ENCODE measurements around the gene CLIC3. TPM values are rescaled to one million over a fixed set of nuclear protein-coding genes. Genes with fewer than 3 reads are reported as not detected.

The CLIC3 gene
- total RNA-seq, 4 donors from 2014 or later = 94.8 to 442 (median 200) TPM

GRCh38 chr9:137038916-137039315 is 42.5 kb upstream of the CLIC3 start:
- Histone ChIP-seq H3K9me3 (no peaks in the 10 kb centered on the region), H3K27ac (no peak overlapping the region), H3K4me3 (no peak overlapping the region), H3K36me3 (peaks cover 0 to 23% (median 5%) of the 10 kb centered on the region in 3 donors), H3K4me1 (peaks cover 14 to 32% (median 17%) of the 10 kb centered on the region in 3 donors), H3K27me3 (peaks cover 0 to 19% (median 0%) of the 10 kb centered on the region in 4 donors)
- no peak for DNase-seq
- 57% methylated on average over 3 of the region's 9 CpGs; no CpG with 5 or more reads in 1 of the 2 donors for WGBS, 2 donors
- intact Hi-C loops (cut with DNase I) = no loop called here
- no peak for TF ChIP-seq POLR2A (IDR thresholded peaks at IDR 0.05)
- TF ChIP-seq CTCF (IDR thresholded peaks at IDR 0.05) = no peak

GRCh38 chr9:137037483-137037882 is 41.1 kb upstream of the CLIC3 start:
- TF ChIP-seq CTCF (IDR thresholded peaks at IDR 0.05) (no peak), POLR2A (IDR thresholded peaks at IDR 0.05) (no peak)
- no peak overlapping the region for H3K27ac ChIP-seq

GRCh38 chr9:137037035-137037434 is 40.7 kb upstream of the CLIC3 start:
- H3K9me3 ChIP-seq = no peaks in the 10 kb centered on the region
- peaks cover 14 to 26% (median 15%) of the 10 kb centered on the region in 3 donors for H3K4me1 ChIP-seq
- no peak for DNase-seq
- no peak overlapping the region for H3K4me3 ChIP-seq
- peaks cover 0 to 23% (median 5%) of the 10 kb centered on the region in 3 donors for H3K36me3 ChIP-seq
- intact Hi-C loops (cut with DNase I) = no loop called here
- peaks cover 0 to 11% (median 0%) of the 10 kb centered on the region in 4 donors for H3K27me3 ChIP-seq
- TF ChIP-seq CTCF (IDR thresholded peaks at IDR 0.05) (no peak), POLR2A (IDR thresholded peaks at IDR 0.05) (no peak)
- no peak overlapping the region for H3K27ac ChIP-seq
- WGBS, 2 donors = 59 to 80% methylated on average over 3 to 12 of the region's 13 CpGs

More at GRCh38 chr9:137037483-137037882, 41.1 kb upstream of the CLIC3 start:
- Histone ChIP-seq H3K27me3 (peaks cover 0 to 11% (median 0%) of the 10 kb centered on the region in 4 donors), H3K4me1 (peaks cover 14 to 25% (median 15%) of the 10 kb centered on the region in 3 donors), H3K9me3 (no peaks in the 10 kb centered on the region), H3K36me3 (peaks cover 0 to 23% (median 5%) of the 10 kb centered on the region in 3 donors), H3K4me3 (no peak overlapping the region)
- DNase-seq = no peak
- WGBS, 2 donors = 85 to 89% methylated on average over 8 to 9 of the region's 10 CpGs
- intact Hi-C loops (cut with DNase I) = no loop called here

GRCh38 chr9:137035937-137036336 is 39.6 kb upstream of the CLIC3 start:
- no peaks in the 10 kb centered on the region for H3K9me3 ChIP-seq
- H3K27ac ChIP-seq = no peak overlapping the region
- H3K4me1 ChIP-seq = peaks cover 14 to 36% (median 15%) of the 10 kb centered on the region in 3 donors
- peaks cover 0 to 11% (median 0%) of the 10 kb centered on the region in 4 donors for H3K27me3 ChIP-seq
- WGBS, 2 donors = no CpG with 5 or more reads among the region's 8 CpGs
- no peak for DNase-seq
- TF ChIP-seq CTCF (IDR thresholded peaks at IDR 0.05) (no peak), POLR2A (IDR thresholded peaks at IDR 0.05) (no peak)
- intact Hi-C loops (cut with DNase I) = no loop called here
- no peak overlapping the region for H3K4me3 ChIP-seq
- H3K36me3 ChIP-seq = peaks cover 0 to 23% (median 5%) of the 10 kb centered on the region in 3 donors

- H3K4me3 ChIP-seq = peak overlapping the region in 1 of 4 donors; percentile 26
- TF ChIP-seq POLR2A (IDR thresholded peaks at IDR 0.05) (no peak), CTCF (IDR thresholded peaks at IDR 0.05) (no peak)
- peaks cover 0 to 11% (median 0%) of the 10 kb centered on the region in 4 donors for H3K27me3 ChIP-seq
- H3K36me3 ChIP-seq = peaks cover 0 to 19% (median 5%) of the 10 kb centered on the region in 3 donors
- WGBS, 2 donors = 0% methylated on average over 3 of the region's 9 CpGs
- no peak for DNase-seq
- H3K9me3 ChIP-seq = no peaks in the 10 kb centered on the region
- H3K27ac ChIP-seq = peak overlapping the region in 1 of 4 donors; percentile 54
- intact Hi-C loops (cut with DNase I) = no loop called here
- peaks cover 14 to 36% (median 20%) of the 10 kb centered on the region in 3 donors for H3K4me1 ChIP-seq
Measured at GRCh38 chr9:137035507-137035834, 39.1 kb upstream of the CLIC3 start.

Data from esophagus squamous epithelium (tissue), 5 donors.